DOHH2 (cell line): ENCODE results near the gene PRKN.

Source experiments
- CTCF ChIP-seq: fragments of 200-600 bp; sonication (generic); IDR thresholded peaks from one replicate; pipeline ENCODE4 v1.5.1; 2014; ENCODE audit warnings: antibody characterized with exemption, mild to moderate bottlenecking, low read depth, low read length; ENCODE audit not compliant: poor library complexity, severe bottlenecking
- EZH2phosphoT487 ChIP-seq: fragments of 200-600 bp; sonication (generic); IDR thresholded peaks from 2 replicates; pipeline ENCODE4 v1.6.1; 2017; ENCODE audit warnings: borderline replicate concordance, mild to moderate bottlenecking, antibody characterized with exemption, low read length, moderate library complexity, mixed read lengths

GRCh38 chr6:161372422-161372793 is 1355.2 kb downstream of the PRKN start:
- TF ChIP-seq CTCF (no peak), EZH2phosphoT487 (no peak)
